Activated T-helper 17 cell treated with anti-CD3 and anti-CD28 coated beads, Interleukin-2, amount 50 U/mL, for 72 hours (primary cell): ENCODE data around the gene IQCE. TPM values are rescaled to one million over a fixed set of nuclear protein-coding genes. Genes with fewer than 3 reads are reported as not detected.

Source experiments
- ATAC-seq: fragments of 150-1000 bp; cut with Tn5 transposase; replicated peaks from 2 replicates; pipeline ENCODE4 v1.10.0; 2021; ENCODE audit warnings: mild to moderate bottlenecking, moderate library complexity
- H3K27ac Mint-ChIP-seq: one replicate; pipeline ENCODE4 v1.8.0; 2022; ENCODE audit warnings: mixed read lengths
- H3K27me3 Mint-ChIP-seq: one replicate; pipeline ENCODE4 v1.8.0; 2022; ENCODE audit warnings: mixed read lengths
- H3K36me3 Mint-ChIP-seq: one replicate; pipeline ENCODE4 v1.8.0; 2022; ENCODE audit warnings: low read depth, mild to moderate bottlenecking, mixed read lengths
- H3K4me1 Mint-ChIP-seq: one replicate; pipeline ENCODE4 v1.8.0; 2022; ENCODE audit warnings: mixed read lengths
- H3K4me3 Mint-ChIP-seq: one replicate; pipeline ENCODE4 v1.8.0; 2022; ENCODE audit warnings: mild to moderate bottlenecking, mixed read lengths
- H3K9me3 Mint-ChIP-seq: one replicate; pipeline ENCODE4 v1.8.0; 2022; ENCODE audit warnings: mixed read lengths
- total RNA-seq, 2 donors: library from RNA; stranded (reverse); gene quantifications; one replicate each; pipeline ENCODE4 v1.2.3, GENCODE V29; 2022

Gene IQCE
- total RNA-seq, 2 donors from 2014 or later: 11.2 to 15.3 TPM

- H3K27ac Mint-ChIP-seq: no peak overlapping the region
- H3K9me3 Mint-ChIP-seq: no peaks in the 10 kb centered on the region
- H3K27me3 Mint-ChIP-seq: peaks cover 8% of the 10 kb centered on the region
- no peak for ATAC-seq
- no peaks in the 10 kb centered on the region for H3K36me3 Mint-ChIP-seq
- H3K4me3 Mint-ChIP-seq: no peak overlapping the region
- H3K4me1 Mint-ChIP-seq: no peaks in the 10 kb centered on the region
Observed at GRCh38 chr7:2663121-2663886, 104.5 kb downstream of the IQCE start.

GRCh38 chr7:2663960-2664359 is 105.2 kb downstream of the IQCE start:
- no peaks in the 10 kb centered on the region for H3K9me3 Mint-ChIP-seq
- no peaks in the 10 kb centered on the region for H3K36me3 Mint-ChIP-seq
- H3K4me3 Mint-ChIP-seq: no peak overlapping the region
- no peak for ATAC-seq
- H3K27ac Mint-ChIP-seq: no peak overlapping the region
- peaks cover 9% of the 10 kb centered on the region for H3K27me3 Mint-ChIP-seq
- no peaks in the 10 kb centered on the region for H3K4me1 Mint-ChIP-seq

Other genes with a start within 250 kb of the IQCE start
- 10 to 100 TPM; 23.7 to 31.8 TPM for gene SNX8, start 244.5 kb upstream of the IQCE start, total RNA-seq
- gene EIF3B, start 204.2 kb upstream of the IQCE start, total RNA-seq: 100 to 1,000 TPM; 145 to 283 TPM
- 1 to 10 TPM; 4.8 to 8.5 TPM for gene CHST12, start 155.4 kb upstream of the IQCE start, total RNA-seq
- not detected for gene GRIFIN, start 82.6 kb upstream of the IQCE start, total RNA-seq
- 10 to 100 TPM; 42.6 to 48.8 TPM for gene LFNG, start 39.2 kb upstream of the IQCE start, total RNA-seq
- gene BRAT1, start 3.5 kb upstream of the IQCE start, total RNA-seq: 10 to 100 TPM; 34.0 to 42.8 TPM
- 10 to 100 TPM; 14.3 to 17.9 TPM for gene TTYH3, start 73.0 kb downstream of the IQCE start, total RNA-seq
- gene AMZ1, start 129.2 kb downstream of the IQCE start, total RNA-seq: under 1 TPM in 1 of 2 donors, not detected in 1; 0.69 TPM